GM19372 (cell line): ENCODE measurements around the gene NOD1.
"Not testable (repeated sequence)": the region's sequence is repeated elsewhere in the genome, so short reads cannot be mapped to it uniquely, and the experiment has no call there.

ENCODE experiments used
- ATAC-seq: cut with Tn5 transposase; IDR thresholded peaks from one replicate; pipeline ENCODE4 v1.9.1; 2021; ENCODE audit warnings: mild to moderate bottlenecking, low read depth, moderate library complexity; ENCODE audit not compliant: unreplicated experiment

NOD1 gene

GRCh38 chr7:30505174-30505697 is 26.7 kb upstream of the NOD1 start:
- peak; percentile 25 for ATAC-seq

DNA sequence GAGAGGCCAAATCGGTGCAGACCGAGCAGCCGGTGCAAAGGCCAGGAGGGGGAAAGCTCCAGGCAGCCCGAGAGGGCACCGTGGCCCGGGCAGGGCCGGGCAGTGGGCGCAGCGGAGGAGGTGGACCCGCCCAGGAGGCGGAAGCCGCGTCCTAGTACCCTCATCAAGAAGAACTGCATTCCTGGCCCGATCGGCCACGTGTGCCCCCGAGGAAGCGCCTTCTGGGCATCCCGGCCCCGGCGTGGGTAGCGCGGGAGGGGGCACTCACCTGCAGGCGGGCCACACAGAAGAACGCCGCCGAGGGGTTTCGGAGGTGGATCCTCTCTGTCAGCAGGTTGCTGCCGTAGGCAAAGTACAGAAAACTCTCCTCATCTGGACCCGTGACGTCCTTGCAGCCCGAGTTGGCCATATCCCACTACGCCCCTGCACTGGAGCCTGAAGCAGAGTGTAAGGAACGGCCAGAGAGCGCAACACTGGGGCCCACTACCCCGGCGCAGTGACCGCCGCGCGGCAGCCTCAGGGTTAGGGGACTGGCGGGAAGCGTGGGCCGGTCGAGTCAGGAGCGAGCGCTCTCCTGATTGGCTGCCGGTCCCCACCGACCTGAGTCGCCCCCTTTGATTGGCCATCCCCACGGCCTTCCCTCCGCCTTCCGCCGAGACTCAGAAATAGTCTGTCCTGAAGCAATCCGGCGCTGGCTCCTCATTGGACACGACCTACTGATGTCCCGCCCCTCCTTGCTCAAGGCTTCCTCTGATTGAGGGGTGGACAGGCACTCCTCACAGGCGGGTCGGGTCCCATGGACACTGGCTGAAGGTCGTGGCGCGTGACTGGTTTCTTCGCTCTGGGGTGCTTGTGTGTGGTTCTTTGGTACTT is 26.0 kb upstream of the NOD1 start, which contains the start of gene GGCT:
Gene GGCT, minus strand, starts transcription at position 529 of the 873 bp plus-strand sequence. Its CDS starts 120 bp downstream, at position 409.
- peak; percentile 98 for ATAC-seq

- ATAC-seq = no peak
Measured at GRCh38 chr7:30503274-30504212, 25.0 kb upstream of the NOD1 start.

DNA sequence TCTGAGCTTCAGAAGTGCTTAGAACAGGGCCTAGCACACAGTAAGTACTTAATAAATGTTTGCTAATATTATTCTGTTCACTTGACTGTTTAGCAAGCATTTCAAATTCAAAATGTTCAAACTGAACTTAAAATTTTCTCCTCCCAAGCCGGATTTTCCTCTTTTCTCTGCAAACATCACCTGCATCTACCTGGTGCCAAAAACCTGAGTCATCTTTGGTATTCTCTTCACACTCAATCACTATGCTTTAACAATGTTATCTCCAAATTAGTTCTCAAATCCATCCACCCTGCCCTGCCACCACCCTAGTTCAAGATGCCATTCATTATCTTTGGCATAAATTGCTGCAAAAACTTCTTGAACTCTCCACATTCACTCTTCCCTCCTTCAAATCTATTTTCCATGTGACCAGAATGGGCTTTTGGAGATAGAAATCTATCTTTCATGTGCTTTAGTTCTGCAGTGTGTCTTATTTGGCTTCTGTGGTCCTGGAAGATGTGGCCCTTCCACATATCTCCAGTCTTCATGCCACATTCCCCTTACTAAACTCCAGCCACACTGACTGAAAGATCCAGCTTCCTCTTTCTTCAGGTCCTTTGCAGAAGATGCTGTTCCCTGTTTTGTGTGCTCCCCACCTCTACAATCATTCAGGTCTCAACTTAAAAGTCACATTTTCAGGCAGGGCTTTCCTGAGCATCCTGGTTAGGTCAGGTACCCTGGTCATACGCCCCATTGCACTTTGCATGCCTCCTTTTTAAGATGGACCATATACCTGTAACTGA is 24.1 kb upstream of the NOD1 start:
- no peak for ATAC-seq

DNA sequence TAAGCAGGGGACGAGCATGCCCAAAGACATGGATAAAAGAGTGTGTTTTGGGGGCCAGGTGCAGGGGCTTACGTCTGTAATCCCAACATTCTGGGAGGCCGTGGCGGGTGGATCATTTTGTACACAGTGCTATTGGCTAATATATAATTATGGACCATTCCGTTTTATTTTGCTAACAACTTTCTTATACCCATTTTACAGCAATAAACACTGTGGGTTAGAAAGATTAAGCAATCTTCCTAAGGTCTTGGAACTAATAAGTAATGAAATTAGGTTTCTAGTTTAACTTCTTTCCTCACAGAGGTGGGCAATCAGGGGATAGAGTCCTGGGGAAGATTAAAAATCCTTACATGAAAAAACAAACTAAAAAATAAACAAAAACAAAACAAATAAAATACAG is 22.7 kb upstream of the NOD1 start:
- ATAC-seq = no peak

DNA sequence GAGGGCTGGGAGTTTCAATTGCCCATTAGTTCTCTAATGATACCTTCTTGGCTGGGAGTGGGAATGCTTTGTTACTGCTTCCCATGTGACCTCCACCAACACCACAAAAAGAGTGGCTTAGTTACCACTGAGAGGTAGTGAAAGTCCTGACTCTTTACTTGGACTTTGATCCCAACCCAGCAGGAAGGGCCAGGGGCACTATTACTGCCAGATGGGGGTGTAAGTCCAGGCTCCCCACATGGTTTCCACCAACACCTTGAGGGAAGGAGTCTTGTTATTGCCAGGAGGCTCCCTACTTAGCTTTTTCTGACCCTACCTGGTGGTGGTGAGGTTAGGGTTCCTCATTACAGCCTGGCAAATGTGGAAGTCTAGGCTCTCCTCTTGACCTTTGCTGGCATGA is 14.6 kb upstream of the NOD1 start:
- no peak for ATAC-seq

GRCh38 chr7:30491417-30491816 is 12.8 kb upstream of the NOD1 start:
- no peak for ATAC-seq

DNA sequence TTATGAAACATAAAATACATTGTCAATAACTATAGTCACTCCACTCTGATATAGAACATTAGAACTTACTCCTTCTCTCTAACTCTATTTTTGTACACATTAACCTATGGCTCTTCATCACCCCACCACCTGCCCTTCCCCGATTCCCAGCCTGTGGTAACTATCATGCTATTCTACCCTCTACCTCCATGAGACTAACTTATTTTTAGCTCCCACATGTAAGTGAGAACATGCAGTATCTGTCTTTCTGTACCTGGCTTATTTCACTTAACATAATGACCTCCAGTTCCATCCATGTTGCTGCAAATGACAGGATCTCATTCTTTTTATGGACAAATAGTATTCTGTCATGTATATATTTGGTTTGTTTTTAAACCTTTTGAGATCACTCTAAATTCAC is 8.8 kb upstream of the NOD1 start:
- ATAC-seq = no peak

DNA sequence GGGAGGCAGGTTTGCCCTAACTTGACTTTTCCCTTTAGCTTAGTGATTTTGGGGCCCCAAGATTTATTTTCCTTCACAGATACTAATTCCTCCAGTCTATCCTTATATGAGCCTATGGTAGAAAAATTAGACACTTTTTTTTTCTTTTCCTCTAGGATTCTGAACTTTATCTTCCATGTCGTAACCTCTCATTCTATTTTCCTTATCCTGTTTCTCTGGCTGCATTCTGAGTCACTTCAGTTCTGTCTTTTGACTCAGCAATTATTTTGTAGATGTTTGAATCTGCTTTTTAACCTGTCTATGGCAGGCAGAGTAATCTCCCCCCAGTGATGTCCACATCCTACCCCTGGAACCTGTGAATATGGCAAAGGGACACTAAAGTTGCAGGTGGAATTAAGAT is 7.1 kb upstream of the NOD1 start:
- no peak for ATAC-seq

- ATAC-seq = not testable (repeated sequence)
Measured at GRCh38 chr7:30481416-30481815, 2.8 kb upstream of the NOD1 start.

DNA sequence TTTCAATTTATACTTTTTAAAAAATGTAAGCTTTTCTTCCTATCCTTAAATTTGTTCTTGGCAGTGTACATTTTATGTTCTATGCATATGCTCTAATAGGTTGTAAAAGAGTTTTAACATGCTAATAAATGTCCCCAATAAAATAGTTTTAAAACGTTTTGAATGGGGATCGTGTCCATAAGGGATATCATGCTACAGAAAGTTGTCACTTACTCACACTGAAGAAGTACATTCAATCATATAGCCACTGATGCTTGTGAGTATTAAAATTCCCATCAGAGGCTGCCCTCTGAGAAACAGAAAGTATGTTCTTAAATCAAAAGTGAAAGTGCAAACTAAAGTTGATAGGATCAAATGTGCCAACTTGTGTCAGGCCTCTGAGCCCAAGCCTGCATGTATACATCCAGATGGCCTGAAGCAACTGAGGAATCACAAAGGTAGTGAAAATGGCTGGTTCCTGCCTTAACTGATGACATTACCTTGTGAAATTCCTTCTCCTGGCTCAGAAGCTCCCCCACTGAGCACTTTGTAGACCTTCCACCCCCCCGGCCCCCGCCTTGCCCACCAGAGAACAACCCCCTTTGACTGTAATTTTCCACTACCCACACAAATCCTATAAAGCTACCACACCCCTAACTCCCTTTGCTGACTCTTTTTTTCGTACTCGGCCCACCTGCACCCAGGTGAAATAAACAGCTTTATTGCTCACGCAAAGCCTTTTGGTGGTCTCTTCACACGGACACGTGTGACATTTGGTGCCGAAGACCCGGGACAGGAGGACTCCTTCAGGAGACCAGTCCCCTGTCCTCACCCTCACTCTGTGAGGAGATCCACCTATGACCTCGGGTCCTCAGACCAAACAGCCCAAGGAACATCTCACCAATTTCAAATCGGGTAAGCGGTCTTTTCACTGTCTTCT is 877 bp upstream of the NOD1 start:
- ATAC-seq = no peak

DNA sequence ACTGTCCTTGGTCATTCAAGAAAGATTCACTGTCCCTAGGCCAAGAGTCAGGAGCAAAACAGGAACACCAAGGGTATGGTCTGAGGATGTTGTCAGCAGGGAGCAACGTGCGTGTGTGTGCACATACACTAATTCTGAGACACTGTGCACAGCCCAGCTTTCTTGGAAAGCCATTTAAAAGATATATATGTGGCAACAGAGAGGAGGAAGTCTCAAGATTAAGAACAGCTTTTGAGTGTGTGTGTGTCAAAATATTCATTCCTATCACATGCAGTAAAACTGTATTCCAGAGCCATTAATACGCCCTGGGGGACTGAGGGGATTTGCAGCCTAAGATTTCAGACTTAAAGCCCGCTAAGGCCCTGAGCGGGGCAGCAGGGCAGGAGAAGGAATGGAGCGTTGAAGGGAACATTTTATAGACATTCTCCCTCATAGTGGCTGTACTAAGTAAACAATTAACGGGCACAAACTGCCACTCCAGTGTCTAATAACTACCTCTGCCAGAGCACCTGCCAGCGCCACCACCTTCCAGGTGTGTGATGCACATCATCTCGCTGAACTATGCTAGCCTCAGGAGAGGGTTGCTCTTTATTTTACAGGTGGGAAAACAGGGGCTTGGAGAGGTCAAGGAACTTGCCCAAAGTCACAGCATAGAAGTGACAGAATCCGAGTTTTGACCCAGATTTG is 2.0 kb downstream of the NOD1 start:
- ATAC-seq = no peak

- ATAC-seq = no peak
Measured at GRCh38 chr7:30475580-30475979, 3.0 kb downstream of the NOD1 start.

- no peak for ATAC-seq
Measured at GRCh38 chr7:30474893-30475292, 3.7 kb downstream of the NOD1 start.

DNA sequence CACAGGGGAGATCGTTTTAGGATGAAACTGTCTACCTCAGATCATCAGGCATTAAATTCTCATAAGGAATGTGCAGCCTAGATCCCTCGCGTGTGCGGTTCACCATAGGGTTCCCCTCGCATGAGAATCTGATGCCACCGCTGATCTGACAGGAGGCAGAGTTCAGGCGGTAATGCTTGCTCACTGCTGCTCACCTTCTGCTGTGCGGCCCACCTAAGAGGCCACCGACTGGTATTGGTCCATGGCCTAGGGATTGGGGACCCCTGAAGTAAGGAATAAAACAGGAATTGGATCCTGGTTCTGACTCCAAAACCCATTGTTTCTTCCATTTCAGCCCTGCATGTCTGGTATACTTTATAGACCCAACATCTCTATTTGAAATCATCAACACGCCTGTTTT is 4.1 kb downstream of the NOD1 start:
- ATAC-seq = no peak

GRCh38 chr7:30473903-30474302 is 4.7 kb downstream of the NOD1 start:
- no peak for ATAC-seq

DNA sequence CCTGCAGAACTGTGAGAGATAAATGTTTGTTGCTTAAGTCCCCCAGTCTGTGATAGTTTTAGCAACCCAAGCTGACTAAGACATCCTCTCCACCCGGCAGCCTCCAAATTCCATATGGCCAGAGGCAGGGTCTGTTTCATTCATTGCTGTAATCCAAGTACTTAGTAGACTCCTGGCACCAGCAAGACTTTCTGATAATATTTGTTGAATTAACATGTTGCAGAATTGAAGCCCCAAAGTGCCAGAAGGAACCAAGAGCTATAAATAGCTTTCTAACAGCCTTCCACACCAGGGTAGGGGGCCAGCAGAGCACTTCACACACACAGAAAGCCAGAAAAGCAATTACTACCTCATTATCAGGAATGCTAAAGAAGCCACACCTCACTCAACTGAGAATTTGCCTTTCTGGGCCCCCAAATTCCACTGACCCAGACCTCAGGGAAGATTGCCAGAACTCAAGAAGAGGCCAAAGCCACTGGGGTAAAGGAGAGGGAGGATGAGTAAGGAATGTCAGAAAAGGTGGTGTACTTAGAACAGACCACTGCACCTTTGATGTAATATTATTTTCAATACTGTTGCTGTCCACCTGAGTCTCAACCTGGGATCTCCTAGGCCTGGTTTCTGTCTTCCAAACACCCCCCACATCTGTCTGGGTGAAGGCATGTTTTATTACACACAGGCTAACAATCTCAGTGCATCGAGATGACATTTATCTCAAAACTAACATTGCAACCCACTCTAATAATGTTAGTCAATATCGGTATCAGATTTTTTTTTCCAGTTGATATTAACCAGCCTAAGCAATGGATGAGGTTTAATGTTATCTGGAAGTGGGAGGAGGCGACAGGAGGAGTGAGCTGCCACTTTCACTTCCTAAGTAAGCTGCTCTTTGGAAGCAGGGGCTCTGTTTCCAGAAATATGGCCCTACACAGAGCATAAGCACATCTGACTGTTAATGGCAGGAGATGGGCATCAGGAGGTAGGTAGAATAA is 5.5 kb downstream of the NOD1 start:
- no peak for ATAC-seq
